Nephron (organoid): ENCODE measurements around the gene DNLZ.

Experiments used
- H3K27ac Mint-ChIP-seq, 3 experiments: 2 replicates each; pipeline ENCODE4 v1.8.0; 2020; ENCODE audit warnings: mixed read lengths in 3 of 3, mild to moderate bottlenecking in 2 of 3, moderate library complexity in 1 of 3
- H3K27me3 Mint-ChIP-seq: 2 replicates; pipeline ENCODE4 v1.8.0; 2021; ENCODE audit warnings: low read depth, mild to moderate bottlenecking, moderate library complexity, mixed read lengths
- H3K36me3 Mint-ChIP-seq: 2 replicates; pipeline ENCODE4 v1.8.0; 2020; ENCODE audit warnings: low read depth, mixed read lengths
- H3K4me1 Mint-ChIP-seq: 2 replicates; pipeline ENCODE4 v1.8.0; 2020; ENCODE audit warnings: mixed read lengths
- H3K4me3 Mint-ChIP-seq, 3 experiments: 2 replicates each; pipeline ENCODE4 v1.8.0; 2020; ENCODE audit warnings: mild to moderate bottlenecking in 3 of 3, mixed read lengths in 3 of 3, moderate library complexity in 2 of 3
- H3K9me3 Mint-ChIP-seq: 2 replicates; pipeline ENCODE4 v1.8.0; 2020; ENCODE audit warnings: mixed read lengths
- TF ChIP-seq, protein P1 (sequence below), 3 experiments: fragments of 200-600 bp; sonication (generic); IDR thresholded peaks; one replicate each; pipeline ENCODE4 v1.5.0; 2021; ENCODE audit warnings: antibody characterized with exemption in 3 of 3; ENCODE audit not compliant: unreplicated experiment in 3 of 3

Gene DNLZ

DNA sequence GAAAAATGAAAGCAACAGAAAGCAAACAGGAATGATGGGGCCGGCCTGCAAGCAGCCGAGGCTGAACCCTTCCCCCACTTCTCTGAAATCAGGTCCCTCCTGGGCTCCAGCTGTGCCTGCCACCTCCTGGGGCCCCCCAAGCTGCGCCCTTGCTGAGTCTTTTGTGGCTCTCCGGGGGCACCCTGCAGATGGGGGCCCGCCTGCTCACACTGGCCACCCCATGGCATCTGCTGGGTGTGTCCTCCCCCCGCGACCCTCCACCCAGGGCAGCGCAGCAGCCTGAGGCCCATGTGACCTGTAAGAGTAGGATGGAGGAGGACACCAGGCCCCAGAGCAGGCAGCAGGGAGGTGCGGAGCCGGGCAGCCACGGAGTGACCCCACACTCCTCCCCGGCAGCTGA is 30.5 kb downstream of the DNLZ start:
- Mint-ChIP-seq H3K4me3 (no peak overlapping the region), H3K9me3 (no peaks in the 10 kb centered on the region), H3K4me1 (peaks cover 11% of the 10 kb centered on the region), H3K36me3 (no peaks in the 10 kb centered on the region), H3K27me3 (no peaks in the 10 kb centered on the region), H3K27ac (no peak overlapping the region)
- TF ChIP-seq, protein P1, sequence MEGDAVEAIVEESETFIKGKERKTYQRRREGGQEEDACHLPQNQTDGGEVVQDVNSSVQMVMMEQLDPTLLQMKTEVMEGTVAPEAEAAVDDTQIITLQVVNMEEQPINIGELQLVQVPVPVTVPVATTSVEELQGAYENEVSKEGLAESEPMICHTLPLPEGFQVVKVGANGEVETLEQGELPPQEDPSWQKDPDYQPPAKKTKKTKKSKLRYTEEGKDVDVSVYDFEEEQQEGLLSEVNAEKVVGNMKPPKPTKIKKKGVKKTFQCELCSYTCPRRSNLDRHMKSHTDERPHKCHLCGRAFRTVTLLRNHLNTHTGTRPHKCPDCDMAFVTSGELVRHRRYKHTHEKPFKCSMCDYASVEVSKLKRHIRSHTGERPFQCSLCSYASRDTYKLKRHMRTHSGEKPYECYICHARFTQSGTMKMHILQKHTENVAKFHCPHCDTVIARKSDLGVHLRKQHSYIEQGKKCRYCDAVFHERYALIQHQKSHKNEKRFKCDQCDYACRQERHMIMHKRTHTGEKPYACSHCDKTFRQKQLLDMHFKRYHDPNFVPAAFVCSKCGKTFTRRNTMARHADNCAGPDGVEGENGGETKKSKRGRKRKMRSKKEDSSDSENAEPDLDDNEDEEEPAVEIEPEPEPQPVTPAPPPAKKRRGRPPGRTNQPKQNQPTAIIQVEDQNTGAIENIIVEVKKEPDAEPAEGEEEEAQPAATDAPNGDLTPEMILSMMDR (IDR thresholded peaks at IDR 0.05; ENCODE audit: unreplicated experiment in 3 of 3), result no peak

DNA sequence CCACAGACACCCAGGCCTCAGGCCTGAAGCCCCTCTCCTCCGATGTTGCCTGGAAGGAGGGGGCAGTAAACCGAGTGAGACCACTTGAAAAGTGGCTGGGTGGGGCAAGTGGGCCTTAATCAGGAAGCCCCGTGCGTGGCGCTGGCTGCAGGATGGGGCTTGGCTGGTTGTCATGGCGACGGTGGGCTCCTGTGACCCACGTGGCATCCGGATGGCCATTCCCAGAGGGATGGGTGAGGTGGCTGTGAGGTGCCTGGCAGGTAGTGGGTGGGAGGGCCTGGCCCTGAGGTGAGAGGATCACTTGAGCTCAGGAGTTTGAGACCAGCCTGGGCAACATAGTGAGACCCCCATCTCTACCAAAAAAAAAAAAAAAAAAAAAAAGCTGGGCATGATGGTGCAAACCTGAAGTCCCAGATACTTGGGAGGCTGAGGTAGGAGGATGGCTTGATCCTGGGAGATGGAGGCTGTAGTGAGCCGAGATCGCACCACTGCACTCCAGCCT is 31.0 kb downstream of the DNLZ start:
- H3K4me1 Mint-ChIP-seq, result peaks cover 11% of the 10 kb centered on the region
- no peak overlapping the region for H3K27ac Mint-ChIP-seq
- H3K36me3 Mint-ChIP-seq, result no peaks in the 10 kb centered on the region
- H3K4me3 Mint-ChIP-seq, result no peak overlapping the region
- TF ChIP-seq, protein P1 (IDR thresholded peaks at IDR 0.05; ENCODE audit: unreplicated experiment in 3 of 3), result no peak
- no peaks in the 10 kb centered on the region for H3K27me3 Mint-ChIP-seq
- no peaks in the 10 kb centered on the region for H3K9me3 Mint-ChIP-seq

DNA sequence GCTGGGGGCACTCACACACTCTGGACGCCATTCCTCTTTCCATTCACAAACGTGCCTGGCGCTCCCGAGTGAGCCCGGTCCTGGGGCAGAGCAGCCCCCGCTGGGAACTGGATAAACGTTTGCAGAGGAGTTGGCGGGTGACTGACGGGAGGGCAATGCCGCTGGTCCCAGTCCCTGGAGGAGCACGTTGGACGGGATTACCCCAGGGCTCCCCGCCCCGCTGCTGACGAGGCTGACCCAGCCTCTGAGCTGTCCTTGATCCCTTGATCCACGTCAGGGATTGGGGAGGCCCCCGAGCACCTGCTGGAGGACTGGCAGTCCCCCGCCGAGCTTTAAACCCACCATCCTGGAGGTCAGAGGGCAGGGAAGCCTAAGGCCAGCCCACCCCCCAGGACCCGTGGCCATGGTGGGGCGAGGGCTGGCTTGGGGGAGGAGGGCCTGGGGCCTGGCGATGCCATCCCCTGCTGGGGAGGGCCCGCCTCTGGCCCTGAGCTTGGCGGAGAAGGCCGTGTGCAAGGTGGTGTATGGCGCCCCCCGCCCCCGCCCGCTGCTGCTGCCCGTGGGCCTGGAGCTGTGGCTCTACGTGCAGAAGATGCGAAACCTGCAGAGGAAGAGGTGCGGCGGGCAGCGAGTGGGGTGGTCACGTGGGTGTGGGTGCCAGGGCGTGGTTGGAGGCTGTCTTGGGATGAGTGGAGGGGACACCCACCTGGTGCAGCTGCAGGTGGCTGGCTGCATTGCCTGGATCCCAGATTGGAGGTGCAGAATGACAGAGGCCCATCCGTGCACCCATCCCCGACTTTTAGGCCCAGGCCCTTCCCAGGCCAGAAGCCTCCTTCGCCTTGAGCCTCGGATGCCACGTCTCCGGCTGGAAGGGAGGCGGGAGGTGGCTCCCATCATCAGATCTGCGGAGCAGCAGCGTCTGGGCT is 31.7 kb downstream of the DNLZ start:
- peaks cover 11% of the 10 kb centered on the region for H3K4me1 Mint-ChIP-seq
- no peaks in the 10 kb centered on the region for H3K9me3 Mint-ChIP-seq
- TF ChIP-seq, protein P1 (IDR thresholded peaks at IDR 0.05; ENCODE audit: unreplicated experiment in 3 of 3), result no peak
- H3K27me3 Mint-ChIP-seq, result no peaks in the 10 kb centered on the region
- H3K36me3 Mint-ChIP-seq, result no peaks in the 10 kb centered on the region
- H3K27ac Mint-ChIP-seq, result no peak overlapping the region
- no peak overlapping the region for H3K4me3 Mint-ChIP-seq

DNA sequence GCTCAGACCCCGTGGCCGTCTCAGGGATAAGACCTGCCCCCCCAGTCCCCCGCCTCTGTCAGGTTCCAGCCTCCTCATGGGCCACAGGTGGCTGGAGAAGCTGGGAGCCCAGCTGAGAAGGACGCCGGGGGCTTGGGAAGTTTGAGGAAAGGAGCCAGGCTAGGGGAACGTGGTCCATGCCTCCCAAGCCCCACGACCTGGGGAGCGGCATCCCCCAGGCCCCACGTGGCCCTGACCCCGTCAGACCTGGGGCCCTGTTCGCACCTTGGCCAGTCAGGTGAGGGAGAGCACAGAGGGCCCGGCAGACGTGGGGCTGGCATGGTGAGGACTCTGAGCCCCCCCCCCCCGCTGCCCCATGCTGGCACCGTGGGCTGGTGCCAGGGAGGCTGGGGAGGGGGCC is 32.5 kb downstream of the DNLZ start:
- H3K4me3 Mint-ChIP-seq, result no peak overlapping the region
- no peak overlapping the region for H3K27ac Mint-ChIP-seq
- no peaks in the 10 kb centered on the region for H3K9me3 Mint-ChIP-seq
- H3K36me3 Mint-ChIP-seq, result no peaks in the 10 kb centered on the region
- no peaks in the 10 kb centered on the region for H3K27me3 Mint-ChIP-seq
- peaks cover 11% of the 10 kb centered on the region for H3K4me1 Mint-ChIP-seq
- TF ChIP-seq, protein P1 (IDR thresholded peaks at IDR 0.05; ENCODE audit: unreplicated experiment in 3 of 3), result no peak

DNA sequence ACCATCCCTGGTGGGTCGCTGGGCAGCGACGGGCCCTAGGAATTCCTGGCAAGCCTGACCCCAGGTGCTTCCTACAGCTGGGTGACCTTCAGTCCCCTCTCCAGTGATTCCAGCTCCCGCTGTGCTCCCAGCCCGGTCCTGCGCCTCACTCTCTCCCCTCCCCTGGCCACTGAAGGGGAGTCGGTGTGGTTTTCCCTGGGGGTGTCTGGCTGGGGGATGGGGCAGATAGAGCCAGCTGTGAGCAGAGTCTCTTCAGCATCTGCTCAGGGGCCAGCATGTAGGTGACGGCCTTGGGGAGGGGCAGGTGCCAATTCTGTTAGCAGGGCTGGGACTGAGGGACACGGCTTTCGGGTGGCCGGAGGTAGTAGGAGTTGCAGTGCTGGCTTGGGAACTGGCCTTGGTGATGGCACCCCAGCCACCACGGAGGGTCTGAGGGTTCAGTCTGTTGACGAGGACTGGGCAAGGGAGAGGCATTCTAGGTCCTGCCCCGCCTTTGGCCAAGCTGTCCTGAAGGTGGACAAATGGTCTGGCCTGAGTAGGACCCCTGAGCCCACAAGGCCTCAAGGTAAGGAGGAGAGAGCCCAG is 33.0 kb downstream of the DNLZ start:
- H3K4me3 Mint-ChIP-seq, result peak overlapping the region; percentile 54 to 65 (median 64)
- TF ChIP-seq, protein P1 (IDR thresholded peaks at IDR 0.05; ENCODE audit: unreplicated experiment in 3 of 3), result no peak

More for the DNA sequence above, 33.0 kb downstream of the DNLZ start:
- Mint-ChIP-seq H3K9me3 (no peaks in the 10 kb centered on the region), H3K4me1 (peaks cover 15% of the 10 kb centered on the region), H3K27ac (peak overlapping the region in 2 of 3 experiments; percentile 46 to 80), H3K27me3 (no peaks in the 10 kb centered on the region), H3K36me3 (no peaks in the 10 kb centered on the region)
